HG03442 (cell line): Measurements from ENCODE around the gene MSGN1.

Experiments
- ATAC-seq: cut with Tn5 transposase; IDR thresholded peaks from one replicate; pipeline ENCODE4 v1.9.1; 2021; ENCODE audit warnings: mild to moderate bottlenecking, moderate library complexity; ENCODE audit not compliant: unreplicated experiment

MSGN1 gene

GRCh38 chr2:17816396-17817245 is at the start of gene MSGN1:
TSS of gene MSGN1 (plus strand) at chr2:17816460. CDS start at chr2:17816519, 59 bp downstream.
- no peak for ATAC-seq

- ATAC-seq, result no peak
These were observed 47.4 kb upstream of the MSGN1 start for GRCh38 chr2:17768894-17769293.

GRCh38 chr2:17771956-17772355 is 44.3 kb upstream of the MSGN1 start:
- no peak for ATAC-seq

GRCh38 chr2:17772532-17772931 is 43.7 kb upstream of the MSGN1 start:
- no peak for ATAC-seq

- no peak for ATAC-seq
These were observed 35.7 kb upstream of the MSGN1 start for GRCh38 chr2:17780546-17780945.

- no peak for ATAC-seq
These were observed 34.8 kb upstream of the MSGN1 start for GRCh38 chr2:17781482-17781881.

GRCh38 chr2:17786727-17787126 is 29.5 kb upstream of the MSGN1 start:
- no peak for ATAC-seq

- ATAC-seq, result no peak
These were observed 27.5 kb upstream of the MSGN1 start for GRCh38 chr2:17788773-17789172.

GRCh38 chr2:17790536-17790935 is 25.7 kb upstream of the MSGN1 start:
- no peak for ATAC-seq

- no peak for ATAC-seq
These were observed 25.0 kb upstream of the MSGN1 start for GRCh38 chr2:17791121-17791816.

- no peak for ATAC-seq
These were observed 24.5 kb upstream of the MSGN1 start for GRCh38 chr2:17791817-17792130.

GRCh38 chr2:17792515-17792914 is 23.7 kb upstream of the MSGN1 start:
- ATAC-seq, result peak; percentile 46

GRCh38 chr2:17793296-17793695 is 23.0 kb upstream of the MSGN1 start:
- ATAC-seq, result no peak

GRCh38 chr2:17793803-17794354 is 22.4 kb upstream of the MSGN1 start:
- ATAC-seq, result peak; percentile 36

GRCh38 chr2:17795309-17795708 is 21.0 kb upstream of the MSGN1 start:
- no peak for ATAC-seq

GRCh38 chr2:17798338-17798737 is 17.9 kb upstream of the MSGN1 start:
- no peak for ATAC-seq

- ATAC-seq, result no peak
These were observed 16.7 kb upstream of the MSGN1 start for GRCh38 chr2:17799301-17800120.

- ATAC-seq, result no peak
These were observed 16.0 kb upstream of the MSGN1 start for GRCh38 chr2:17800219-17800618.

- no peak for ATAC-seq
These were observed 15.4 kb upstream of the MSGN1 start for GRCh38 chr2:17800693-17801458.

GRCh38 chr2:17803497-17803896 is 12.8 kb upstream of the MSGN1 start:
- ATAC-seq, result no peak
